Lower lobe of right lung (tissue), 2 donors: ENCODE measurements around the gene DMD. TPM values are rescaled to one million over a fixed set of nuclear protein-coding genes. Genes with fewer than 3 reads are reported as not detected.

Source experiments
- ATAC-seq, 2 donors: fragments of 200-7000 bp; cut with Tn5 transposase; one replicate each; pipeline ENCODE4 v1.9.1; 2020 to 2022; ENCODE audit warnings: mild to moderate bottlenecking in 2 of 2, moderate library complexity in 2 of 2
- DNase-seq: peaks from one replicate; pipeline ENCODE4 v3.0.0-alpha.2; 2020
- H3K27ac ChIP-seq: fragments of 200-600 bp; one replicate; pipeline ENCODE4 v1.8.0; 2022
- H3K27me3 ChIP-seq: fragments of 200-600 bp; one replicate; pipeline ENCODE4 v1.8.0; 2022; ENCODE audit warnings: low read depth
- H3K36me3 ChIP-seq: fragments of 200-600 bp; one replicate; pipeline ENCODE4 v1.8.0; 2022; ENCODE audit warnings: mild to moderate bottlenecking
- H3K4me1 ChIP-seq: fragments of 200-600 bp; one replicate; pipeline ENCODE4 v1.8.0; 2022
- H3K4me3 ChIP-seq: fragments of 200-600 bp; one replicate; pipeline ENCODE4 v1.8.0; 2022; ENCODE audit warnings: mild to moderate bottlenecking
- H3K9me3 ChIP-seq: fragments of 200-600 bp; one replicate; pipeline ENCODE4 v1.8.0; 2022
- CTCF ChIP-seq: fragments of 200-600 bp; IDR thresholded peaks from one replicate; pipeline ENCODE4 v1.8.0; 2022; ENCODE audit warnings: antibody characterized with exemption, mild to moderate bottlenecking
- intact Hi-C: fragments of 100-400 bp; cut with DNase I; formaldehyde crosslinking; loops from one replicate; pipeline ENCODE4 v1.11.0; 2022
- total RNA-seq: library from RNA; stranded (reverse); fragmentation: NEBNext Ultra II Directional; extraction: Animal tissue kit (Norgen Biotek cat#: 25700); gene quantifications from one replicate; pipeline ENCODE4 v1.2.1, GENCODE V29; 2021
- donor health status: DM: no; HTN: yes; CAD: no; lungs with severe emphysema.

DMD gene
- total RNA-seq, 1 donor from 2014 or later = 29.4 TPM

DNA sequence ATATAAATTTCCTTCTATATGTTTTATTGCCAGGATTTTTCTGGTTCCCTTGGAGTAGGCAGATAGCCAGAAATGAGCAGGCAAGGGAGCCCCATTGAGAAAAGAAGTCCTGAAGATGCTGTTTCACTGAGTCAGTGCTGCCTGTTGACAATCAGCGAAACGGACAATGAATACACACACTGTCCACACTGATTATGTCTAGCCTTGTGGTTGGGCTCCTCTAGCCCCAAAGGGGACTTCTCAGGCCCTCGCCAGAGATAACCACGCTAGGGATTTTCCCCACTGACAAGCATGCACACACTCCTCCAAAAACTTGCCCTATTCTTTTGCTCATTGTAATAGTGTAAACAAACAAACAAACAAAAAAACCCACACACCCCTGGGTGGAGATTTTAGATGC is 369.3 kb downstream of the DMD start:
- no peak for DNase-seq
- H3K36me3 ChIP-seq = no peaks in the 10 kb centered on the region

DNA sequence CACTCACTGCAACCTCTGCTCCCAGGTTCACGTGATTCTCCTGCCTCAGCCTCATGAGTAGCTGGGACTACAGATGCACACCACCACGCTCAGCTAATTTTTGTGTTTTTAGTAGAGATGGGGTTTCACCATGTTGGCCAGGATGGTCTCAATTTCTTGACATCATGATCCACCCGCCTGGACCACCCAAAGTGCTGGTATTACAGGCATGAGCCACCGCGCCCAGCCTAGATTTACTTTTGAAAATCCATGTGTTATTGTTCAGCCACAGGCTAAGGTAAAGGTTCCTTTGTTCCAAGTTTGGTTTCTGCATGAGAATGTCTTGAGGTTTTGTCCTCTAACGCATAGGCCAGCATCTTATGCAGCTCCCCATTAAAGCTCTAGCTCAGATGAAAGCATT is 371.6 kb downstream of the DMD start:
- Histone ChIP-seq H3K4me3 (no peak overlapping the region), H3K4me1 (no peaks in the 10 kb centered on the region), H3K27me3 (no peaks in the 10 kb centered on the region), H3K27ac (no peak overlapping the region), H3K36me3 (no peaks in the 10 kb centered on the region), H3K9me3 (no peaks in the 10 kb centered on the region)
- TF ChIP-seq CTCF = no peak
- intact Hi-C loops = no loop called here
- ATAC-seq (no peak), DNase-seq (no peak)

More for the DNA sequence above, 369.3 kb downstream of the DMD start:
- intact Hi-C loops = no loop called here
- ATAC-seq = no peak
- Histone ChIP-seq H3K4me3 (no peak overlapping the region), H3K27ac (no peak overlapping the region), H3K4me1 (no peaks in the 10 kb centered on the region), H3K27me3 (no peaks in the 10 kb centered on the region), H3K9me3 (no peaks in the 10 kb centered on the region)
- no peak for TF ChIP-seq CTCF

DNA sequence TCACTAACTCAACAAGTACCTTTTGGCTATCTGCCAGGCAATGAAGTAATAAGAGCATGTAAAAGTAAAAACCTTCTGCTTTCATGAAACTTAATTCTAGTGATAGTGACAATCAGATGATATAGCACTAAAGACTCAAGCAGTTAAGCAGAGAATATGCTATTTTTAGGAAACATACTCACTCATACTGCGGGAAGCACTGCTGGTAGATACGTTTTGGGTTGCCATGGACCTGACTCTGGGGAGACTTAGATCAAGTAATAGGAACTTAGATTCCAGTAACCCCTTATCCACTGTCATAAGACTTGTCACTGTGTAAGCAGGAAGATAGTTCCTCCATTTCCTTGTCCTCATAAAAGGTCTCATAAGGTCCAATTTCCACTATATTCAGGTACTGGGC is 386.3 kb downstream of the DMD start:
- ATAC-seq = no peak
- Histone ChIP-seq H3K4me3 (no peak overlapping the region), H3K36me3 (no peaks in the 10 kb centered on the region), H3K27me3 (no peaks in the 10 kb centered on the region), H3K27ac (no peak overlapping the region), H3K4me1 (no peaks in the 10 kb centered on the region), H3K9me3 (no peaks in the 10 kb centered on the region)
- DNase-seq = no peak
- intact Hi-C loops = no loop called here
- TF ChIP-seq CTCF = no peak

DNA sequence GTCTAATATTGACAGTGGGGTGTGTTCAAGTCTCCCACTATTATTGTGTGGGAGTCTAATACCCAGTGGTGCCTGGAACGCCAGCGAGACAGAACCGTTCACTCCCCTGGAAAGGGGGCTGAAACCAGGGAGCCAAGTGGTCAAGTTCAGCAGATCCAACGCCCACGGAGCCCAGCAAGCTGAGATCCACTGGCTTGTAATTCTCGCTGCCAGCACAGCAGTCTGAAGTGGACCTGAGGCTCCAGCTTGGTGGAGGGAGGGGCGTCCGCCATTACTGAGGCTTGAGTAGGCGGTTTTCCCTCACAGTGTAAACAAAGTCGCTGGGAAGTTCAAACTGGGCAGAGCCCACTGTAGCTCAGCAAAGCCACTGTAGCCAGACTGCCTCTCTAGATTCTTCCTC is 407.3 kb downstream of the DMD start:
- DNase-seq (no peak), ATAC-seq (no peak)
- Histone ChIP-seq H3K4me1 (no peaks in the 10 kb centered on the region), H3K27ac (no peak overlapping the region), H3K9me3 (no peaks in the 10 kb centered on the region), H3K36me3 (no peaks in the 10 kb centered on the region), H3K27me3 (no peaks in the 10 kb centered on the region), H3K4me3 (no peak overlapping the region)
- intact Hi-C loops = no loop called here
- no peak for TF ChIP-seq CTCF

DNA sequence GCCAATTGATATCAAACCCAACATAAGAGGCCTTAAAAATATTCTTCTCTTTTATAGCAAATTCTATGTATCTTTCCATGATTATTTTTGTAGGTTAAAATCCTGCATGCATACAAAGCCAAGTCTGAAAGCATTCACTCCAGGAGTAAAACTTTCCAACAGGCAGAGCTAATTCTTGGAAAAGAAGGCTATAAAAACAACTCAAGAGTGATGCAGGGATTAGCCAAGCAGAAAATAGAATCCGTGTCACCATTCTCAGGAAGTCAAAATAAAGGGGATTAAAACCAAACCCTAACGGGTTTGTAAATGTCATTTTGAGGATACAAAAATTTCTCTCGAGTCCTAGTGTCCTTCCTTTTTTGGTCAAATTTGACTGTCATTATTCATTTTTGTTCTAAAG is 412.4 kb downstream of the DMD start:
- Histone ChIP-seq H3K27ac (no peak overlapping the region), H3K4me1 (no peaks in the 10 kb centered on the region), H3K9me3 (no peaks in the 10 kb centered on the region), H3K27me3 (no peaks in the 10 kb centered on the region), H3K4me3 (no peak overlapping the region), H3K36me3 (no peaks in the 10 kb centered on the region)
- intact Hi-C loops = no loop called here
- no peak for ATAC-seq
- DNase-seq = no peak
- TF ChIP-seq CTCF = no peak

DNA sequence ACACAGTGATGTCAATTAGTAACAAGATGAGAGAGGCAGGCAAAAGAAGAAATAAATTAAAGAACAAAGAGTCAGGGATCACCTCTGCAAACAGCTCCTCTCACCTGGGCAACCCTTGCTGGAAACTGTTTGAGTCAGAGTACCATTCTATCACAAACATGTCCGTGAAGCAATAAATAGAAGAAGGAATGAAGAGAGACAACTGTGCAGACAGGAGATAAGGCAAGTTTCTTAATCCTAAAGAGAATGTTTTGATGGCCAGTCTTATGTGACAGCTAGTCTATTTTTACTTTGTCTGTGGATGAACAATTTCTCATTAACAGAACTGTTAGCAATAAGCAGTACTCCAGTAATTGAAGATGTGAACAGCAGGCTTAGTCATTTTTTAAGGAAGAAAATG is 422.4 kb downstream of the DMD start:
- Histone ChIP-seq H3K4me3 (no peak overlapping the region), H3K27ac (no peak overlapping the region), H3K36me3 (no peaks in the 10 kb centered on the region), H3K4me1 (no peaks in the 10 kb centered on the region), H3K9me3 (no peaks in the 10 kb centered on the region), H3K27me3 (no peaks in the 10 kb centered on the region)
- DNase-seq = no peak
- intact Hi-C loops = no loop called here
- no peak for TF ChIP-seq CTCF
- no peak for ATAC-seq
